NCI-H774 (cell line): ENCODE results near the gene DHRS13.
"Not testable (repeated sequence)": the region's sequence is repeated elsewhere in the genome, so short reads cannot be mapped to it uniquely, and the experiment has no call there.

Source experiments
- DNase-seq: peaks from one replicate; lab custom pipeline; 2025; lab: John Stamatoyannopoulos, UW

The DHRS13 gene

DNA sequence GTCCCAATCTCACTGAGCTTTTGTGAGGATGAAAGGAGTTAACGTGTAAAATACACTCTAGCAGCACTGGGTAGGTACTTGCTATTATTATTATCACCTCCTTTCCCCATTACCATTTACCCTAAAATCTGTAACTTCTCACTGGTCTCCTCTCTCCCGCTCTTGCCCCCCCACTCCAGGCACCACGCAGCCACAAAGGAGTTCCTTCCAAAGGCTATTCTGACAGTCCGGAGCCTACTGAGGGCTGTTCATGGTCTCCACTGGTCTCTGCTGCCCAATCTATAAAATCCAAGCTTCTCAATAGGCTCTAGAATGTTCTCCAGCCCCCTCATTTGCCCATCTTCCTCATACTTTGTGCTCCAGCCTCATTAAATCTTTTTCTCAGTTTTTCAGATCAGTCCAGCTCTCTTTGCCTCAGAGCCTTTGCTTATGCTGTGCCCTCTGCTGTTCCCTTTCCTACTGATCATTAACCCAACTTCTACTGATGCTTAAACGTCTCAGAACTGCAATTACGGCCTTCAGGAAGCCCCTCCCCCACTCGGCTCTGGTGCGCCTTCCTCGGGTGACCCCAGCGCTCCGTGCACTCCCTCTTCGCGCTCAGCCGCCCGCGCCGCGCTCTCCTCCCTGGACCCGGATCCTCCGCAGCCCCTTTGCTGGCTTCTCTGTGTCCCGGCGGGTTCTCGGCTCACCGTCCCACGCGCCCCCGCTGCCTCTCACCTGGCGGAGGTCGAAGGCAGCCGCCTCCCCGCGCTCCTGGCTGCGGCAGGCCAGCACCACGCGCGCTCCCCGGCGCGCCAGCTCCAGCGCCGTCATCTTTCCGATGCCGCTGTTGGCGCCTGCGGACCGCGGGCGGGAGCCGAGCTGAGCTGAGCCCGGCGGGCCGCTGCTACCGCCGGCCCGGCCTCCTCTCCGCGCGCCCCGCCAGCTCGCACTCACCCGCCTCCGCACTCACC is 737 bp downstream of the DHRS13 start:
- peak; percentile 28 for DNase-seq

DNA sequence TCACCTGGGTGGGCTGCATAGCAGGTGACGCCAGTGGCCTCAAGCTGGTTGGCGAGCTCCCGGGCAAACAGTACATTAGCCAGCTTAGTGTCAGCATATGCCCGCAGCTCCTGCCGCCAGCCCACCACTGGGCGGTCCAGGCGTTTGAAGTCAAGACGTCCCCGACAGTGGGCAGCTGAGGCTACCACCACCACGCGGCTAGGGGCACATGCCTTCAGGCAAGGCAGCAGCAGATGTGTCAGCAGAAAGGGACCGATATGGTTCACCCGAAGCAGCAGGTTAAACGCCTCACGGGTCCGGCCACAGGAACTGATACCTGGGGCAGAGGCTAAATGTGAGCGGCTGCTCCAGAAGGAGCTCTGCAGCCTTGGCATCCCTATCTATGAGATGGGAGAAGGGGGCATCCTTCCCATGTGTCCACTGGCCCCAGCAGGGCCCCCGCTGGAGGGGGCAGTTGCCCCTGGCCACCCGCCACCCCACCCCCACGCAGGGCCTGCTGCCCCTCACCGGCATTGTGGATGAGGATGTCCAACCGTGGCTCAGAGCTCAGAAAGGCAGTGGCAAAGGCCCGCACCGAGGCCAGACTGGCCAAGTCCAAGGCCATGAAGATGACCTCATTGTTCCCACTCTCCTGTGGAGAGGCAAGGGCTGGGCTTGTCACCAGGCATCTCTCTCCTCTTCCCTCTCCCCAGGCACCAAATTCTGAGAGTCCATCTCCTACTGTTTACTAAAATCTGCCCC is 1.7 kb downstream of the DHRS13 start:
- DNase-seq = no peak

DNA sequence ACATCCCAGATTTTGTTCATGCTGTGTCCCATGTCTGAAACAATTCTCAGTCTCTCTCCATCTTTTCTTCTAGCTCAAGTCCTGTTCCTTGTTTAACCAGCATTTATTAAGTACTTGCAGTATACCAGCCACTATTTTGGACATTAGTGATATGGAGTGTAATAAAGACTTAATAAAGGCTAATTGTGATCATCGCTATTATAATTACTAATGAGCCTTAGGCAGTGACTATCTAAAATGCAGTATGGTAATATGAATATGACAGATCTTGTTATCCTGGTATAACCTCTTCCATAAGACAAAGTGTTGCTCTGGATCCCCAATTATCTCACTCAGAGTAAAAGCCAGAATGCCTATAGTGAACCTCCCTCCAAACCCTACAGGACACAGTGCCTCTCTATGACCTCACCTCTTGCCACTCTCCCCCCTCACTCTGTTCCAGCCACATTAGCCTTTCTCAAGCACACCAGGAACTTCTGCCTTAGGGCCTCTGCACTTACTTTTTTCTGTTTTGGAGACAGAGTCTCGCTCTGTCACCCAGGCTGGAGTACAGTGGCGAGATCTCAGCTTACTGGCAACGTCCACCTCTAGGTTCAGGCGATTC is 3.6 kb downstream of the DHRS13 start:
- DNase-seq = no peak

DNA sequence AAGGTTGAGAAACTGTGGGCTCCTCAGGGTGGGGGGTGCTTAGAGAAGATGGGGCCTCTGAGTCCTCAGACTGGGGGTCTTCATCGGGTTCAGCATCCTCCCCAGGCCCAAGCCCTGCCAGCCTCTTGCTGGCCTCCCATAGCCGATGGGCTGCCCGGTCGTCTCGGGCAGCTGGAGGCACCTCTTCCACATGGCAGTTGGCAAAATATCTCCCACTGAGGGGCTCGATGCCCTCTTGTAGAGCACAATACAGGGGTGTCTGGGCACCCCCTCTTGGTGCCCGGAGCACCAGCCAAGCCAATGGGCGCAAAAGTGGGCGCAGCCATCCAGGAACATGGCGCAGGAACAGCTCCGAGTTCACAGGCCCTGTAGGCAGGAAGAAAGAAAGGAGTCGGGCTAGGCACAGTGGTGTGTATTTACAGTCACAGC is 4.3 kb downstream of the DHRS13 start:
- DNase-seq = no peak

DNA sequence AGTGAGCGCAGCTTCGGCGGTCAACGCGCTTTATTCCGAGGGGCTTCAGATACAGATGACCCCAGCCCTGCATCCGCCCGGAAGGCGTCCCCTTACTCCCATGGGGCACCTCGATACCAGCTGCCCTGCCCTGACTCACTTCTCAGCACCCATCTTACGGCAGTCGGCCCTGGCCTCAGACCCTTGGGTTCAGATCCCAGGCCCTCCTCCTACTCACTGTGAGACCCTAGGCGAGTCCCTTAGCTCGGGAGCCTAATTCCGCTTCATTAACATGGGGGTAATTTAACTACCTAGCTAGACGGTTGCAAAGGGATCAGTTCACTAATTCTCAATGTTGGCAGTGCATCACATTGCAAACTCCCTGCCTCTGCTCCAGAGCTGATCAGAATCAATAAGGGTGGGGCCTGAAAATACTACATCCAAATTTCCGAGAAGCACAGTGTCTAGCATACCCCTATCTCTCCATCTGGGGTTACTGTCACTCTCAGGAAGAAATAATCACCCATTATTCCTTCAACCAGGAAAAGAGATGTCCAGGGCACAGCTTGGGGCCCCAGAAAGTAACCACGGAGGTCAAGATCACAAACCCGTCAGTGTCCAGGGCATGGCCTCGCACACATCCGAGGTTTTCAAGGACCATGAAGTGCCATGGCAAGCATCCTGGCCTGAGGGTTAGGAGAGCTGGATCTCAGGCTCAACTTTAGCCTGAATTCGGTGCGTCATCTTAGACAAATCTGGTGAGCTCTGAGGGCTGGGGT is 4.9 kb downstream of the DHRS13 start:
- DNase-seq = no peak

DNA sequence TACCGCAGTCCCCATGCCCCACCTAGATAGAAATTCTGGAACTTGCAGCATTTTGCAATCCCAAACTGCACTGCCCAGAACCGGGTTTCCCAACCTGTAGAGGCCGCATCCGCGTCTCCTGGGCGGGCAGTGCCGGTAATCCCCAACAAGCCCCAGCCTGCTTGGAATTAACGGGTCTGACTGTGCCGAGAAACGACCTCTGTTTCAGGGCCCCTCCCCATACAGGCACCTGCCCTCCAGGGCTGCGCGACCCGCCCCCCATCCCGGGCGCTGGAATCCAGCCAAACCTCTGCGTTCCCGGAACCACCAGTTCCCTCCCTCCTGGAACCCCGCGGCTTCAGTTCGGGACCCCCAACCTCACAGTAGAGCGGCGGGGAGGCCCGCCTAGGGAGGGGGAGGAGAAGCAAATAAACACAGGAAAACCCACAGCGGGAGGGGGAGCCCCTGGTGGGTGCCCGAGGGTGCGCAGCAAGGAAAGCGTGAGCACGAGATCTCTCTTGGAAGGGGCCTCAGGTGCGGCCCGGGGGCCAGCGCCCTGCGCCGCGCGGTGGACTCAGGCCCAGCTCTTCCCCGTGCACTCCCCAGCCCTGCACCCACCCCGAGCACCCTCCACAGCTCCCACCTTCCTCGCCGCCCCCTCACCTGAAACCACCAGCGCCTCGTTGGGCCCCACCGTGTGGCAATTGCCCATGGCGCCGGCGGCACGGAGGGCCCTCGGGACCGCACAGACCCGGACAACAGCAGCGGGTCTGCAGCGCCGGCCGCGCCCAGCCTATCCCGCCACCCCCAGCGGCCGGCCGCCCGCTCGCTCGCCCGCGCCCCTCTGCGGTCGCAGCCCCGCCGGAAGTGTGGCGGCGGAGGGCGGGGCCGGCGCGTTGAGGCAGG is 5.8 kb downstream of the DHRS13 start, which contains the start of gene FLOT2:
FLOT2 (minus strand) TSS at position 850 of the 885 bp plus-strand sequence; CDS start at position 691, 159 bp downstream.
- peak; percentile 48 for DNase-seq

DNA sequence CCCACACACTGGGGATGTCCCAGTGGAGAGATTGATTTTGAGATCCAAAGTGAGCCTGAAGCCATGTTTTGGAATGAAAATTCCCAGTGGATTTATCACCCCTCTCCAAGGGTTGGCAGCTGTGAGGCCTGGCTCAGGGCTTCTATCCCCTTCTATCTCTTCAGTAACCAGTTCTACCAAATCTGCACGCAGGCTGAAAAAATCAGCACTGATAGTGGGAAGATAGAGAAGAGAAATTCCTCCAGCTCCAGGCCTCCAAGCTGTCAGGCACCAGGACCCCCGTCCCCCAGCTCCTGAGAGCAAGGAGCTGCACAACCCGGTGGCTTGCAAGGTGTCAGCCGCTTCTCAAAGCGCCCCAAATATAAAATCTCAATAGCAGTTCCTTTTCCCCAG is 6.4 kb downstream of the DHRS13 start:
- no peak for DNase-seq

DNA sequence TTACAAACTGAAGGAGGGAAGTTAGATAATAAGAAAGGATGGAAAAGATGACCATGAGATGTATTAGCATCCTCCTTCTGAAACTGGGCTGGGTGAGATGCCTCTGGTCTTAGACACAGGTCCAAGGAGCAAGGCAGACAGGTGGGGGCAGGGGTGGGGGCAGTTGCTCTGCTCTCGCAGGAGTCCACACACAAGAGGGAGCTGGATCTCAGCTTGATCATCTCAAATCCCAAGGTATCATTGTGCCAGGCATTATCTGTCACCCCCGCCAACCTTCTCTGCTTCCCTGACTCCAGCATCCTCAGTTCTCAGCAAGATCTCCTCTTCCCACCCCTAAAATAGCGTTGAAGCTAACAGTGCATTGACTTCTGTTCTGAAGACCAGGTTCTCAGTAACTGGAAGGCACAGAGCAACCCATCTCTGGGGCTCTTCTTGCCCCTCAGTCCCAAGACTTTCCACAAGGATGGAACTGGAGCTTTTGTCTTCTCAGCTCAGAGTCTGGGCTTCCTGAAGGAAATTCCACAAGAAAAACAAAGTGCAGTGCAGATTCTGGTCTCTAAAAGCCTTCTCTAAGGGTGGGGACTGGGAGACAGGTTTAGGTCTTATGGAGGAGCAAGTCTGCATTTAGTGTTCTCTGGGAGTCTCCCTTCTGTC is 7.0 kb downstream of the DHRS13 start:
- DNase-seq = no peak

DNA sequence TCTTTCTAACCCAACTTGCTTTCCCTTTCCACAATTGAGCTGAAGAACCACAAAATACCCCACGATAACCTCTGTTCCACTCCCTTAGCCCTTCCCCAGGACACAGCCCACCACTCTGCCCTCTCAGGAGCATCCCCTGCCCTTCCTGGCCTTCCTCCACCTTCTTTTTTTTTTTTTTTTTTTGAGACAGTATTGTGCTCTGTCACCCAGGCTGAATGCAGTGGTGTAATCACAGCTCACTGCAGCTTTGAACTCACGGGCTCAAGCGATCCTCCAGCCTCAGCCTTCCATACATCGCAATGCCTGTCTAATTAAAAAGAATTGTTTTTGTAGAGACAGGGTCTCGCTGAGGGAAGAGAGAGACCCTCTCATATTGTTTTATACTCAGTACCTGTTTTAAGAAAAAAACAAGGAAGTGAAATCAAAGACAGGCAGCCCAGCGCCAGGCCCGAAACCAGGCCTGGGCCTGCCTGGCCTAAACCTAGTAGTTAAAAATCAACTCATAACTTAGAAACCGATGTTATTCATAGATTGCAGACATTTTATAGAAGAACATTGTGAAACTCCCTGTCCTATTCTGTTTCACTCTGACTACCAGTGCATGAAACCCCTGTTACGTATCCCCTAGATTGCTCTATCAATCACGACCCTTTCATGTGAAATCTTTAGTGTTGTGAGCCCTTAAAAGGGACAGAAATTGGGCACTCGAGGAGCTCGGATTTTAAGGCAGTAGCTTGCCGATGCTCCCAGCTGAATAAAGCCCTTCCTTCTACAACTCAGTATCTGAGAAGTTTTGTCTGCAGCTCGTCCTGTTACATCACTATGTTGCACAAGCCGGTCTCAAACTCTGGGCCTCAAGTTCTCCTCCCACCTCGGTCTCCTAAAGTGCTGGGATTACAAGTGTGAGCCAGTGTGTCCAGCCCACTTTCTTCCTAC is 9.4 kb downstream of the DHRS13 start:
- DNase-seq = not testable (repeated sequence)

DNA sequence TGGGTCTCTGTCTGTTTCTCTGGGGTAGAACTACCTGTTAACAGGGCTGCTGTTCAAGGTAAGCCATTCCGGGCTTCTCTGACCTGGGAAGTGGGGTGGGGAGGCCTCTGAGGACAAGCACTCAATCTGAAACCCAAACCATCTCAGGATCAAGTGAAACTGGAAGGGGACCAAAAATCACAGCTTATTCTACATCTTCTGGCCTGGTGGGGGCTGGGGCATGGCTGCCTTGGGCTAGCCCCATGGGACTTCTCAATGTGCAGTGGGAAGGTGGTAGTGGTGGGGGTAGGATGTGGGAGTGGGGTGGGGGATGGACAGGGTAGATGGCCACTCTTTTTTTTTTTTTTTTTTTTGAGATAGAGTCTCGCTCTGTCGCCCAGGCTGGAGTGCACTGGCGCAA is 10.9 kb downstream of the DHRS13 start:
- no peak for DNase-seq

DNA sequence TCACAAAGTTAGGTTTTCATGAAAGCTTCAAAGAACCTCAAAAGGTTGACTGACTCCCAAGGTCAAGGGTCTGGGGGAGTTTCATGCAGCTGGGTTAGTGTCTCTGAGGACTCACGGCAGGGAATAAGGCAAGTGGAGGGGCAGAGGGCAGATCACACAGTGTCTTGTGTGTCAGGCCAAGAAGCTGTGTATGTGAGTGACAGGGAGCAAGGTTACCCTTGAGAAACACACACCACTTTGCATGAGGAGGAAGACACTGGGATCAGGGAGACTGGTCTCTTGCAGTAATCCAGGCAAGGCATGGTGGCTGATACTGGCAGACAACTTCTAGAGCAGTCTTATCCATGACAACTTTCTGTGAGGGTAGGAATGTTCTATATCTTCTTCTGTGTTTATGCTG is 11.7 kb downstream of the DHRS13 start:
- no peak for DNase-seq

DNA sequence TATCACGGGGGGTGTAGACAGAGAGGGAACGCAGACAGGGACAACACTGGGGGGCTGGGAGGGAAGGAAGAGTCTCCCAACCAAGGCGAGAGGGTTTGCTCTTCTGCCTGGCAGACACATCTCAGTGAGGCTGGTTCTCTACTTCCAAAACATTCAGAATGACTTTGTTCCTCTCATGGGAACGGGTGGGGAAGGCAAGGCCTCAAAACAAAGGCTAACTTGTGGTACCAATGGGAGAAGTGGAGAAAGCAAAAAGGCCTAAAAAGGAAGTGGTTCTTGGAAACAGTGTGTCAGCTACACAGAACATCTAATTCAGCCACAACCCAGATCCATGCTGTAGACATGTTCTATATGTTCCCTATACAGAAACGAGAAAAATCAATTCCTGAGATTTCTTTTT is 12.9 kb downstream of the DHRS13 start:
- DNase-seq = no peak

DNA sequence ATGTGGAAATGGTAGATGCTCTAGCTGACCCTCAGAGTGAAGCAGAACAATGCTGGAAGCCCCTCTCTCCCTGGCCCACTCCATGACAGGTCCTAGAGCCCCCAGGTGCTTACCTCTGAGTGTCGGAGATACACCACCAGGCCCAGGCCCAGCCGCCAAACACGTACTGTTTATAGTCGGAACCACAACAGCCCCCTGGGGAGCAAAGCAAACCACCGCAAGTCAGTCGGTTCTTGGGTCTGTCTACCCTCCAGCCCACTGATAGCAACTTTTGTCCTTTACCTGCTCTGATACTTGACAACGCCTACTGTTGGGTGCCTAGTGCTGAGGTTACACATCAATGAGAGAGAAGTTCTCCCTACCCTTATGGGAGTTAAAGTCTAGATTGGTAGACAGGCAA is 14.0 kb downstream of the DHRS13 start:
- DNase-seq = no peak

DNA sequence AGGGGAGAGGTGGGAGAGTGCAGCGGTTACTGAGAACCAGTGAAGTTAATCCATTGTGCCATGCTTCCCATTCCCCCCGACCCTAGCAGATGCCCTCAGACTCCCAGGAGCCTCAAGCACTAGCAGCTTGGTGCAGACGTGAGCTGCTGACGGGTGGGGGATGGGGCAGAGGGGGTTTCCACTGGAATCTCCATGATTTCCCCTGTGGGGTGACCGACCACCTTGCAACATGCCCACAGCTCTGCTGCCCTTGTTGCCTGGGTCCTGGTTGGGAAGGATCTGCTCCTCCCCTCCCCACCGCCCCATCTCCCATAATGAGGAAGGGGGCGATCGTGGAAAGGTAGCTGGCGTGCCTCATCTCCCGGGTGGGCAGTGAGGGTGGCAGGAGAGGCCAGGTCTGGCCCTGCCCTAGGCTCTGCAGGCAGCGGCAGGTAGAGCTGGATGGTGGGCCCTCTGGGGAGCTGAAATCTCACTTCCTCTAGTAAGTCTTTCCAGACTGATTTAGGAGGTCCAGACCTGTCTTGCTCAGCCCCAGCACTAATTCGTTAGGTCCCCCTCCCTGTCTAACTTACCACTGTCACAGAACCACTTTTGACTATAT is 14.9 kb downstream of the DHRS13 start:
- DNase-seq = no peak

DNA sequence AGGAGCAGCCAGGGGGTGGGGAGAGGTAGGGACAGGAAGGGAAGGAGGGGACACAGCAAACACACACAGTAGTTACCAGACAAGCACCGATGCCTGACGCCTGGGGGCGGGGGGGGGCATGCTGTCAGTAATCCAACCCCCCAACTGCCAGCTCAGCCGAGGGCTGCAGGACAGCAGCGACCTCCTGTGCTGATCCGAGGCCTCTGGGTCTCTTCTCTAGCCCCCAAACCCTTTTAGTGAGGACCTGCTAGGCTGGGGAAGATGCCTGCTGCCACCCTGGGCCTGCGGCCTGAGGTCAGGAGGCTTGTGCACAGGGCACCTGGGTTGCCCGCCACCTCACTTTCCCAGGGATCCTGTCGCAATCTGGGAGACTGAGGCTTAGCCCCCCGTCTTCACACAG is 16.9 kb downstream of the DHRS13 start:
- DNase-seq = no peak

DNA sequence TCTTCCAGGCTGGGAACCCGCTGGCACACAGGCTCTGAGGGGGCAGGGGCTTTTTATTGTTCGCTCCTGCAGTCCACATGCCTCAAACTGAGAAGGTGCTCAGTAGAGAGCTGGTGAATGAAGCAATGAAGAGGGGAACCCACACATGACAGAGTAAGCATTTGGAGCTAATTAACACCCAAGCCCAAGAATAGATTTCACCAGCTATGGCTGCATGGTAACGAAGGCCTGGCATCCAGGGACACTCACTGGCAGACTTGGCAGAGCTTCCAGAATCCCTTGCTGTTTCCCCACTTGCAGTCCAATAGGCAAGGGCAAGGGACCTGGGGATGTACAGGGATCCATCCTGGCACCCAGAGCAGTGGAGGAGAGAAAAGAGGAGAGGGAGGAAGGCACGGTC is 17.5 kb downstream of the DHRS13 start:
- DNase-seq = no peak

DNA sequence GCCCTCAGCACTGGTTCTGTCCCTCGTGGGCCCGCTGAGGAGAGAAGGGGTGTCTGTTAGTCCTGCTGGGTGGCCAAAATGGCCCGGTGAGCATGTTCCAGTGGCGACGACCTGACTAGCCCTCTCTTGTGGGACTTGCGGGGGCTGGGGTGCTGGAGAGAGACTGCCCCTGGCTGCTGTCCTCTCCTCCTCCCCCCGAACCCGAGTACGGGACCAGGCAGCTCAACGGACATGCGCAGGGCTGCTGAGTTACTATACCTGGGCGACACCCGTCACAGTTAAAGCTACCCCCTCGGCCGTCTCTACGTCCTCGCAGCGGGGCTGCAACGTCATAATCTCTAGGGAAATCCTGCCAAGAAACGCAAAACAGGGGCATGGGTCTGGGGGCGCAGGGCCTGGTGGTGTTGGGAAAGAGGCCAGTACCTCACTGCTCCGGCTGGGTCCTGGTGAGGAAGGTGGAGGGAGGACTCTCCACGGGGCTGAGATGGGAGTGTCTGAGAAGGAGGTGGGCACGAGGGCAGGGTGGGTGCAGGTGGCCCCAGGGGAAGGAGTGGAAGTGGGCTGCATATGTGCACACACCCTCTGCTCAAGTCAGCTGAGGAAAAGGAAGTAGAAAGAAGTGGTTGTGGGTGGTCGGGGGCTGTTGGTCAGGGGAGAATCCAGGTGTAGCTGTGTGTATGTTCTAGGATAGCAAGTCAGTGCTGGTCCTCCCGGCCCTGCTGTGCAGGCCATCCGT is 18.7 kb downstream of the DHRS13 start:
- no peak for DNase-seq
